ENCODE measurements around the gene SMIM24. TPM values are rescaled to one million over a fixed set of nuclear protein-coding genes. Genes with fewer than 3 reads are reported as not detected.

Gene SMIM24
- total and polyA plus RNA-seq, 10 of the 15 experiments (the other 5 are each of a cell fraction or from before 2014, with no cell fraction given) = 0.14 to 0.44 (median 0.23) TPM; not detected in 4

- TF ChIP-seq SPI1 (IDR thresholded peaks at IDR 0.05; ENCODE audit: borderline replicate concordance, insufficient read depth, low read depth, low read length) (peak; percentile 62; the same call in 1 of the 2 replicates), SP1 (IDR thresholded peaks at IDR 0.05; ENCODE audit: low read depth, low read length) (peak; percentile 70), PAX5 (IDR thresholded peaks at IDR 0.05; ENCODE audit: borderline replicate concordance, low read depth, low read length) (0 out of 2 replicates have a peak, but pooled peaks have one; percentile 29), POLR2AphosphoS5 (IDR thresholded peaks at IDR 0.05; ENCODE audit: low read length) (peak; percentile 68), CHD2 (IDR thresholded peaks at IDR 0.05; ENCODE audit: borderline replicate concordance, low read depth, low read length) (peak; percentile 70), MAX (IDR thresholded peaks at IDR 0.05; ENCODE audit: low read depth, low read length) (peak; percentile 55), EGR1 (IDR thresholded peaks at IDR 0.05; ENCODE audit: borderline replicate concordance in 1 of 2, low read depth in 2 of 2, low read length in 2 of 2) (peak in 1 of 2 experiments; percentile 83; a peak in 1 of 3 replicates), BACH1 (IDR thresholded peaks at IDR 0.05; ENCODE audit: borderline replicate concordance) (peak; percentile 80), TCF7 (IDR thresholded peaks at IDR 0.05; ENCODE audit: borderline replicate concordance) (no peak), MYC (IDR thresholded peaks at IDR 0.05; ENCODE audit: insufficient read depth, insufficient read length, insufficient replicate concordance, low read length, severe bottlenecking) (no peak), BHLHE40 (IDR thresholded peaks at IDR 0.05; ENCODE audit: borderline replicate concordance in 1 of 2, low read depth in 2 of 2, low read length in 1 of 2) (peak in 1 of 2 experiments; percentile 44; a peak in 1 of 4 replicates), JUNB (IDR thresholded peaks at IDR 0.05) (0 out of 2 replicates have a peak, but pooled peaks have one; percentile 32), JUND (IDR thresholded peaks at IDR 0.05; ENCODE audit: low read depth, low read length) (peak; percentile 68), LARP7 (IDR thresholded peaks at IDR 0.05) (peak; percentile 46), PBX3 (IDR thresholded peaks at IDR 0.05; ENCODE audit: insufficient replicate concordance, low read depth, low read length) (no peak)
- TF ChIP-seq, protein P1, sequence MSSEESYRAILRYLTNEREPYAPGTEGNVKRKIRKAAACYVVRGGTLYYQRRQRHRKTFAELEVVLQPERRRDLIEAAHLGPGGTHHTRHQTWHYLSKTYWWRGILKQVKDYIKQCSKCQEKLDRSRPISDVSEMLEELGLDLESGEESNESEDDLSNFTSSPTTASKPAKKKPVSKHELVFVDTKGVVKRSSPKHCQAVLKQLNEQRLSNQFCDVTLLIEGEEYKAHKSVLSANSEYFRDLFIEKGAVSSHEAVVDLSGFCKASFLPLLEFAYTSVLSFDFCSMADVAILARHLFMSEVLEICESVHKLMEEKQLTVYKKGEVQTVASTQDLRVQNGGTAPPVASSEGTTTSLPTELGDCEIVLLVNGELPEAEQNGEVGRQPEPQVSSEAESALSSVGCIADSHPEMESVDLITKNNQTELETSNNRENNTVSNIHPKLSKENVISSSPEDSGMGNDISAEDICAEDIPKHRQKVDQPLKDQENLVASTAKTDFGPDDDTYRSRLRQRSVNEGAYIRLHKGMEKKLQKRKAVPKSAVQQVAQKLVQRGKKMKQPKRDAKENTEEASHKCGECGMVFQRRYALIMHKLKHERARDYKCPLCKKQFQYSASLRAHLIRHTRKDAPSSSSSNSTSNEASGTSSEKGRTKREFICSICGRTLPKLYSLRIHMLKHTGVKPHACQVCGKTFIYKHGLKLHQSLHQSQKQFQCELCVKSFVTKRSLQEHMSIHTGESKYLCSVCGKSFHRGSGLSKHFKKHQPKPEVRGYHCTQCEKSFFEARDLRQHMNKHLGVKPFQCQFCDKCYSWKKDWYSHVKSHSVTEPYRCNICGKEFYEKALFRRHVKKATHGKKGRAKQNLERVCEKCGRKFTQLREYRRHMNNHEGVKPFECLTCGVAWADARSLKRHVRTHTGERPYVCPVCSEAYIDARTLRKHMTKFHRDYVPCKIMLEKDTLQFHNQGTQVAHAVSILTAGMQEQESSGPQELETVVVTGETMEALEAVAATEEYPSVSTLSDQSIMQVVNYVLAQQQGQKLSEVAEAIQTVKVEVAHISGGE (CRISPR knock-in tag; IDR thresholded peaks at IDR 0.05) = no peak
Measured at GRCh38 chr19:3505598-3506383, 25.5 kb upstream of the SMIM24 start, which contains the start of gene FZR1 (continued).
